HG02884 (cell line): ENCODE data around the gene ZDHHC9.

Experiments used
- ATAC-seq: cut with Tn5 transposase; IDR thresholded peaks from one replicate; pipeline ENCODE4 v1.9.1; 2021; ENCODE audit warnings: mild to moderate bottlenecking, moderate library complexity; ENCODE audit not compliant: unreplicated experiment

Gene ZDHHC9

GRCh38 chrX:129823522-129823921 lies 20.2 kb downstream of the ZDHHC9 start:
- no peak for ATAC-seq

DNA sequence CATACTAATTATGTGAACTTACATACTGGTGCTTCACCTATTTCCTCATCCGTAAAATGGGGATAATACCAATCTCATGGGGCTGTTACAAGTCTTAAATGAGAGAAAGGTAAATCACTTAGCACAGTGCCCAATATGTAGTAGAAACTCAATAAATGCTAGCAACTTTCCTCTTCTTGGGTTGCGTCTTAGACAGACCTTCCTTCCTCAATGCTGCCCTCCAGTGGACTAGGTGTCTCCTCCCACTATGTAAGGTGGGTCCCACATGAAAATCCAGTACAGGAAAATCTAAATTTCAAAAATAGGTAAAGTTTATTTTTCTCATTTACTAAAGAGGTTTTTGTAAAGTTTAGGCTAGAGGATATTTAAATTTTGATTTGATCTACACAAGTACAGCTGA lies 20.6 kb downstream of the ZDHHC9 start:
- ATAC-seq, result no peak

DNA sequence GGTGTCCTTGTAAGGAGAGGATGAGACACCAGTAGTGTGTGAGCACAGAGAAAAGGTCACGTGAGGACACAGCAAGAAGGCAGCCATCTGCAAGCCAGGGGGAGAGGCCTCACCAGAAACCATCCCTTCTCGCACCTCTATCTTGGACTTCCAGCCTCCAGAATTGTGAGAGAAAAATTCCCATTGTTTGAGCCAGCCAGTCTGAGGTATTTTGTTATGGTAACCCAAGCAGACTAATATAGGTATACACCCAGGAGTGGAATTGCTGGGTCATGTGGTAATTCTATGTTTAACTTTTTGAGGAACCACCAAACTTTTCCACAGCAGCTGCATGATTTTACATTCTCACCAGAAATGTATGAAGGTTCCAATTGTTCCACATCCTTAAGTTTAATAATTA lies 25.6 kb downstream of the ZDHHC9 start:
- ATAC-seq, result no peak

- no peak for ATAC-seq
Observed at GRCh38 chrX:129813662-129814368, 29.9 kb downstream of the ZDHHC9 start.

GRCh38 chrX:129808829-129809796 lies 34.6 kb downstream of the ZDHHC9 start:
- ATAC-seq, result no peak

- no peak for ATAC-seq
Observed at GRCh38 chrX:129808158-129808828, 35.4 kb downstream of the ZDHHC9 start.

- ATAC-seq, result no peak
Observed at GRCh38 chrX:129804806-129805205, 38.9 kb downstream of the ZDHHC9 start.

GRCh38 chrX:129802863-129803262 lies 40.8 kb downstream of the ZDHHC9 start:
- no peak for ATAC-seq

GRCh38 chrX:129800186-129800585 lies 43.5 kb downstream of the ZDHHC9 start:
- no peak for ATAC-seq

GRCh38 chrX:129798888-129799287 lies 44.8 kb downstream of the ZDHHC9 start:
- no peak for ATAC-seq

GRCh38 chrX:129798456-129798855 lies 45.2 kb downstream of the ZDHHC9 start:
- ATAC-seq, result no peak

DNA sequence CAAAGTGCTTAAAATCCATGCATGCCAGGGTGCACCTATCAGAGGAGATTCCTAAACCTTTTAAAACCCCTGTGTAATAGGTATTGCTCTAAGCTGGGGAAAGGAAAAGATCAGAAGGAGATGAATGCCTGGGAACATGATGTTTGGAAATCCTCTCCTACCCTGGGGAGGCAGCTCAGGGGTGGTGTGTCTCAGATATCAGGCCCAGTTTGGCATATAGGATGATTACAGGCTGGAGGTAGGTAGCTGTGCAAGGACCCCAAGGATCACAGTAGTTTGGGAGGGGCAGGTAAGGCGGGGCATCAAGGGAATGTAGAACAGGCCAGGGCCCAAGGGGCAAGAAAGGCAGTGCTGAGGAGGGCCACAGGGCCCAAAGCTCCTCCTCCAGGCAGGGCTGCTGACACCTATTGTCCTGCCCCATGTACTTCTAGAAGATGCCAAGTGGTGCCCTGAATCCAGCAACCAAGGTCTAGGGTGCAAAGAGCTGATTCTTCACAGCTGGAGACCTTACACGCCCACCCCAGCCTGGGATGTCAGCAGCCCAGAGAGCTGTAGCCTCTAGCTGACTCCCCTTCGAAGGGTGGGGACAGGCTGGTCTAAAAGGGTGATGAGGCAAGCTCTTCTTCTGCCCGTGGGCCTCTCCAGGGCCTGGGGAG lies 46.3 kb downstream of the ZDHHC9 start:
- ATAC-seq, result no peak

DNA sequence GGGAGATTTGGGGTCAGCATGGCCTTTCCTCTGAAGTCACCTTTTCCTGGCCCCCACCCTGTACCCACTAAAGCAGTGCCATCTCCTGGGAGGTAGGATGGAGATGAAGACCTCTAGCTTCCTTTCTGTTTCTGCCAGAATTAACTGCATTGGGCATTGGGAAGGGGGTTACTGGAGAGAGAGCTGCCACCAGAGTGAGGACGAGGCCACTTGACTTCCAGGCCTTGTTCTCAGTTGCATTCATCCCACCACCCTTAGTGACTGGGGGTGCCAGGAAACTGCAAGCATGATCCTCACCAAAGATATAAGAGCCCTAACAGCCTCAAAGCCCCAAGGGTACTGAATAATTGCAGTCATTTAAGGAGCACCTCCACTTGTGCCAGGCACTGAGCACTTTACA lies 48.1 kb downstream of the ZDHHC9 start:
- no peak for ATAC-seq

DNA sequence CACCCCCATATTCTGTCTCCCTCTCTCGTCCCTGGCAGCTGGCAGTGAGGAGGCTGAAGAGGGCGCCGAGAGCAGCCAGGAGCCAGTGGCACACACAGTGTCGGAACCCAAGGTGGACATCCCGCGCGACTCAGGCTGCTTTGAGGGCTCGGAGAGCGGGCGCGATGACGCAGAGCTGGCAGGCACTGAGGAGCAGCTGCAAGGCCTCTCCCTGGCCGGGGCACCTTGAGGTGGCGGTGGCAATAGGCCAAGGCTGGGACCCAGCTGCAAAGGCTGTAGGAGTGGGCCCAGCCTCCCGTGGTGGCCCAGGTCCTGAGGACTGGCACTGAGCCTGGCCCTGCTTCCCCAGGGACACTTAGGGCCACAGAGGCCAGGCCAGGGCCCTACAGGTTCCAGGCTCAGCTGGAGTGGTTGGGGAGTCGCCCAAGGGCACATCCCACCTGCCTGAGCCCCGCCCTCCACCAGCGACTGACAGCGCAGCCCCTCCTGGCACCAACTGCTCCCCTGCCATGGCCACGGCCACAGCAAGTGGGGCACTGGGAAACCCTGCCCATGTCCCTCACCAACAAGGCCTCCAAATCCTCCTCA lies 50.0 kb downstream of the ZDHHC9 start:
- ATAC-seq, result no peak

- no peak for ATAC-seq
Observed at GRCh38 chrX:129792586-129793291, 50.9 kb downstream of the ZDHHC9 start.

- no peak for ATAC-seq
Observed at GRCh38 chrX:129791961-129792570, 51.6 kb downstream of the ZDHHC9 start.

- no peak for ATAC-seq
Observed at GRCh38 chrX:129791336-129791735, 52.4 kb downstream of the ZDHHC9 start.

DNA sequence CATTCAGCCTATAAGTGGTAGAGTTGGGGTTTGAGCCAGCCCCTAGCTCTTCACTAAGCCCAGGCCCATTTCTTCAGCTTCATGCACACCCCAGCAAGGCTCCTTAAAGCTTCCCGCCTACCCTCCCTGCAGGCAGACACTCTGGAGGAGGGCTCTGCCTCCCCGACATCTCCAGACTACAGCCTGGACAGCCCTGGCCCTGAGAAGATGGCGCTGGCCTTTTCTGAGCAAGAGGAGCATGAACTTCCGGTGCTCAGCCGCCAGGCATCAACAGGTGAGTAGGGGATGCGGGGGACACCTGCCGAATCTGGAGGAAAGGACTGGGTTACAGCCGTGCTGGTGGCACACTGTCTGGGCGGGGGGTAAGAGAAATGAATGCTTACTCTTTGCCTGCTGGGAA lies 52.9 kb downstream of the ZDHHC9 start:
- no peak for ATAC-seq

DNA sequence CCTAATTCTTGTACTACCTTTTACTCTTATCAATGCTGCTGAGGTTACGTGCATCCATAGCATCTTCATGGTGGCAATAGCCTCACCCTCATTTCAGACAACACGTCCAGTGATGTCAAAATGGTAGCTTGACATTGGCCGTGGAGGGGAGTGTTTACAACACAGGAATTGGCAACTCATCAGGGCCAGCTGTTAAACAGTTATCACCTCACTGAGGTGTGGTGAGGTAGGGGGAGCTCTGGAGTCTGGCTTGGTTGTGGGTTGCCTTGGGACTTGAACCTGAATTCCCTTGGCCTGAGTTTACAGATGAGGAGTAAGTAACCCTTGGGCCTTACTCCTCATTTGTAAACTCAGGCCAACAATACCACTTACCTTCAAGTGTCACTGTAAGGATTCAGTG lies 53.5 kb downstream of the ZDHHC9 start:
- ATAC-seq, result no peak

- ATAC-seq, result no peak
Observed at GRCh38 chrX:129788527-129788926, 55.2 kb downstream of the ZDHHC9 start.
